OCI-LY7 (cell line): ENCODE results near the gene CACNA1D. TPM values are rescaled to one million over a fixed set of nuclear protein-coding genes. Genes with fewer than 3 reads are reported as not detected.

Experiments
- BruUV-seq: library from RNA; stranded (reverse); fragments of 400-500 nt; replicated peaks from 2 replicates; lab custom pipeline; 2021; lab: Mats Ljungman, UMichigan
- CTCF ChIA-PET: fragments of 300-600 bp; sonication (Branson Sonifier 250); formaldehyde crosslinking; loops from one replicate; lab custom pipeline; 2022; ENCODE audit warnings: antibody characterized with exemption; ENCODE audit not compliant: unreplicated experiment; lab: Charles Lee
- POLR2A ChIA-PET: fragments of 300-600 bp; sonication (Branson Sonifier 250); formaldehyde crosslinking; loops from one replicate; lab custom pipeline; 2022; ENCODE audit warnings: antibody characterized with exemption; lab: Charles Lee
- DNase-seq: peaks from one replicate; pipeline ENCODE4 v3.0.0-alpha.2; 2015; ENCODE audit warnings: low spot score
- H2AFZ ChIP-seq: fragments of 200-600 bp; sonication (generic), shearing (Covaris generic); 2 replicates; pipeline ENCODE4 v1.6.1; 2014; ENCODE audit warnings: mild to moderate bottlenecking, antibody characterized with exemption, low read length, moderate library complexity
- H3K27ac ChIP-seq: fragments of 200-600 bp; sonication (generic); 2 replicates; pipeline ENCODE4 v1.5.1; 2014; ENCODE audit warnings: mixed run types, low read depth, mild to moderate bottlenecking, moderate library complexity, low read length, inconsistent platforms; ENCODE audit not compliant: poor library complexity, severe bottlenecking
- H3K36me3 ChIP-seq: fragments of 200-600 bp; sonication (generic); 2 replicates; pipeline ENCODE4 v1.6.1; 2014; ENCODE audit warnings: mild to moderate bottlenecking, antibody characterized with exemption, low read length, moderate library complexity, mixed read lengths; ENCODE audit not compliant: insufficient read depth
- H3K4me1 ChIP-seq: fragments of 200-600 bp; sonication (generic); 2 replicates; pipeline ENCODE4 v1.5.1; 2014; ENCODE audit warnings: mild to moderate bottlenecking, low read length; ENCODE audit not compliant: insufficient read depth, poor library complexity, severe bottlenecking
- H3K4me2 ChIP-seq: fragments of 200-600 bp; sonication (generic); 2 replicates; pipeline ENCODE4 v1.6.1; 2014; ENCODE audit warnings: mild to moderate bottlenecking, low read length
- H3K4me3 ChIP-seq: fragments of 200-600 bp; sonication (generic); 2 replicates; pipeline ENCODE4 v1.5.1; 2014; ENCODE audit warnings: mild to moderate bottlenecking, low read depth, low read length; ENCODE audit not compliant: poor library complexity, severe bottlenecking
- H3K79me2 ChIP-seq: fragments of 200-600 bp; sonication (generic); 2 replicates; pipeline ENCODE4 v1.6.1; 2016; ENCODE audit warnings: low read depth, mild to moderate bottlenecking, low read length, moderate library complexity, mixed read lengths; ENCODE audit not compliant: insufficient read depth
- H3K9me2 ChIP-seq: fragments of 200-600 bp; sonication (generic); 2 replicates; pipeline ENCODE4 v1.6.1; 2016; ENCODE audit warnings: mild to moderate bottlenecking, low read length, mixed read lengths; ENCODE audit not compliant: insufficient read depth
- H3K9me3 ChIP-seq: fragments of 200-600 bp; sonication (generic); 2 replicates; pipeline ENCODE4 v1.6.1; 2014; ENCODE audit warnings: mild to moderate bottlenecking, mixed run types, low read length, mixed read lengths
- H4K20me1 ChIP-seq: fragments of 200-600 bp; sonication (generic); 2 replicates; pipeline ENCODE4 v1.6.1; 2014; ENCODE audit warnings: mild to moderate bottlenecking, antibody characterized with exemption, low read length, moderate library complexity, mixed read lengths; ENCODE audit not compliant: insufficient read depth
- CTCF ChIP-seq: fragments of 200-600 bp; sonication (generic); conservative IDR thresholded peaks from 2 replicates; pipeline ENCODE4 v1.5.1; 2014; ENCODE audit warnings: mild to moderate bottlenecking, antibody characterized with exemption, low read length, moderate library complexity, mixed read lengths
- EZH2phosphoT487 ChIP-seq: fragments of 200-600 bp; sonication (generic); IDR thresholded peaks from 2 replicates; pipeline ENCODE4 v1.6.1; 2018; ENCODE audit warnings: low read depth, borderline replicate concordance, mild to moderate bottlenecking, mixed run types, antibody characterized with exemption, low read length, moderate library complexity, mixed read lengths
- intact Hi-C: fragments of 100-400 bp; cut with micrococcal nuclease; formaldehyde crosslinking; loops from one replicate; pipeline ENCODE4 v1.10.0; 2022; ENCODE audit not compliant: unreplicated experiment
- total RNA-seq, 2 experiments: library from RNA; depleted of rRNA in 1 of 2; stranded (reverse); fragments of >200 nt in 1 of 2; shearing (Covaris generic) in 1 of 2; gene quantifications; 2 replicates each; pipeline ENCODE4 v1.2.3, GENCODE V29; 2014 to 2022

CACNA1D gene
- total RNA-seq, 2 experiments from 2014 or later: 0.42 TPM; not detected in 1

GRCh38 chr3:53817809-53818208, 323.4 kb downstream of the CACNA1D start:
- no peaks in the 10 kb centered on the region for H3K4me1 ChIP-seq
- H4K20me1 ChIP-seq: no peaks in the 10 kb centered on the region
- no peaks in the 10 kb centered on the region for H3K9me2 ChIP-seq
- POLR2A ChIA-PET: interaction anchor here (0.6 kb wide), 1 partner anchor 67 kb away, joined by 3 read pairs; no protein-coding TSS in a partner anchor
- no peak overlapping the region for H3K27ac ChIP-seq
- no peak for TF ChIP-seq EZH2phosphoT487
- no peak for TF ChIP-seq CTCF
- H3K79me2 ChIP-seq: no peaks in the 10 kb centered on the region
- BruUV-seq: no TSS peak
- H3K9me3 ChIP-seq: no peaks in the 10 kb centered on the region
- no peaks in the 10 kb centered on the region for H3K36me3 ChIP-seq
- DNase-seq: no peak
- H3K4me3 ChIP-seq: no peak overlapping the region
- H3K4me2 ChIP-seq: no peak overlapping the region
- H2AFZ ChIP-seq: no peak overlapping the region
- CTCF ChIA-PET: no interaction called here
- intact Hi-C loops: no loop called here

- no peaks in the 10 kb centered on the region for H3K9me2 ChIP-seq
- ChIA-PET POLR2A (interaction anchor here (0.6 kb wide), 1 partner anchor 67 kb away, joined by 3 read pairs; no protein-coding TSS in a partner anchor), CTCF (no interaction called here)
- no peak overlapping the region for H3K4me3 ChIP-seq
- no peak overlapping the region for H2AFZ ChIP-seq
- H3K79me2 ChIP-seq: no peaks in the 10 kb centered on the region
- intact Hi-C loops: no loop called here
- H4K20me1 ChIP-seq: no peaks in the 10 kb centered on the region
- H3K4me1 ChIP-seq: no peaks in the 10 kb centered on the region
- no peak for TF ChIP-seq CTCF
- no peak for TF ChIP-seq EZH2phosphoT487
- BruUV-seq: no TSS peak
- no peak overlapping the region for H3K27ac ChIP-seq
- H3K9me3 ChIP-seq: no peaks in the 10 kb centered on the region
- DNase-seq: no peak
- no peak overlapping the region for H3K4me2 ChIP-seq
- H3K36me3 ChIP-seq: no peaks in the 10 kb centered on the region
Observed at GRCh38 chr3:53818221-53819162, 324.1 kb downstream of the CACNA1D start.
